Coronary artery (tissue), 2 donors: ENCODE data around the gene DUS3L.
A peak's percentile ranks its signal among the peaks of the same experiment; 100 is the strongest.

Source experiments
- DNase-seq: peaks from one replicate; pipeline ENCODE4 v3.0.0-alpha.2; 2017; ENCODE audit warnings: low spot score
- H3K27ac ChIP-seq, 2 donors: fragments of 200-600 bp; sonication (generic); one replicate each; pipeline ENCODE4 v1.5.1; 2016 to 2019
- H3K4me3 ChIP-seq: fragments of 200-600 bp; sonication (generic); 2 replicates; pipeline ENCODE4 v1.5.1; 2016; ENCODE audit warnings: mild to moderate bottlenecking, moderate library complexity
- CTCF ChIP-seq: fragments of 200-600 bp; sonication (generic); IDR thresholded peaks from one replicate; pipeline ENCODE4 v1.5.1; 2019; ENCODE audit warnings: antibody characterized with exemption

The DUS3L gene

GRCh38 chr19:5808120-5808816 lies 17.3 kb upstream of the DUS3L start:
- Histone ChIP-seq H3K4me3 (no peak overlapping the region), H3K27ac (no peak overlapping the region)
- no peak for DNase-seq
- TF ChIP-seq CTCF = no peak

GRCh38 chr19:5806905-5807304 lies 15.9 kb upstream of the DUS3L start:
- H3K4me3 ChIP-seq = no peak overlapping the region
- TF ChIP-seq CTCF = no peak
- DNase-seq = no peak
- no peak overlapping the region for H3K27ac ChIP-seq

DNA sequence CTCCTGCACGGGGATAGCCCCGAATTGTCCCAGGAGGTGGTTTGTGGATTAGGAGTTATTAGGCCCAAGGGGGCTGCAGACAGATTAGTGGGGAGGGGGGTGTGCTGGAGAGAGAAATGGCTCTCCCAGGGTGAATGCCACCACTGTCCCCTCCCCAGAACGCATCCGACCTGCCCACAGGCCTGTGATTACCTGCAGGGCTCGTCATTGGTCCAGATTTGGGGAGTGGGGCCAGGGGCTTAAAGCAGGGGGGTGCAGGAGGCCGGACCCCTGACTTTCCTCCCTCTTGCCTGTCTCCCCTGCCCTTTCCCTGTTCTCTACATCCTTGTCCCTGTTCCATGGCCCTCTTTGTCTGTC lies 15.1 kb upstream of the DUS3L start:
- no peak overlapping the region for H3K27ac ChIP-seq
- H3K4me3 ChIP-seq = no peak overlapping the region
- no peak for DNase-seq

DNA sequence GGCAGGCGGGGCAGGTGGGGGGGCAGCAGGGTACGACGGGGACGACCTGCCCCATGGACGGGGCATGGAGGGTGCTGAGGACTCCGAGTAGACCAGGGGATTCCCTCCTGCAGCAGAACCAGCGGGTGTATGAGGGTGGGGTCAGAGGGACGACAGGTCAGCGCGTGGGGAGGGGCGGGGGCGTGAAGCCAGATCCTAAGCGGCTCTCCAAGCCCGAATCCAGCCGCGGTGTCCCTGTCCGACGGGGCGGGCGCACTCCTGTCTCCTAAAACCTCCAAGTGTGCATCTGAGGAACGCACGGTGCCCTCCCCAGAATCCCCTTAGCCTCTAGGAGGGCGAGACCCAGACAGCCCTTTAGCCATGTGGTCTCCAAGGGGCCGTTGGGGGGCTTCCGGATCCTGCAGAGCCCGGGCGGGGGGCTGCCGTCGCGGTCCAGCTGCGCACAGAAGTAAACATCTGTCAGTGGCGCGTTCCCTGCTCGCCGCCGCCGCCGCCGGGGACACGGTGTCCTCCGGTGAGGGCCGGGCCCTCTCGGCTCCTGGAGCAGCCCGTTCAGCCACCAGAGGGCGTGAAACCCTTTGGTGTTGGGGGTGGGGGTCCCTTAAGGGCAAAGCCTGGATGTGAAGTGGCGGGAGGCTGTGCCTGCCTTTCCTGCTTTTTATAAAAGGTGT lies 14.6 kb upstream of the DUS3L start:
- no peak overlapping the region for H3K27ac ChIP-seq
- TF ChIP-seq CTCF = peak; percentile 23
- DNase-seq = no peak
- peak overlapping the region; percentile 53 for H3K4me3 ChIP-seq

More for the DNA sequence above, 15.1 kb upstream of the DUS3L start:
- peak; percentile 5 for TF ChIP-seq CTCF

DNA sequence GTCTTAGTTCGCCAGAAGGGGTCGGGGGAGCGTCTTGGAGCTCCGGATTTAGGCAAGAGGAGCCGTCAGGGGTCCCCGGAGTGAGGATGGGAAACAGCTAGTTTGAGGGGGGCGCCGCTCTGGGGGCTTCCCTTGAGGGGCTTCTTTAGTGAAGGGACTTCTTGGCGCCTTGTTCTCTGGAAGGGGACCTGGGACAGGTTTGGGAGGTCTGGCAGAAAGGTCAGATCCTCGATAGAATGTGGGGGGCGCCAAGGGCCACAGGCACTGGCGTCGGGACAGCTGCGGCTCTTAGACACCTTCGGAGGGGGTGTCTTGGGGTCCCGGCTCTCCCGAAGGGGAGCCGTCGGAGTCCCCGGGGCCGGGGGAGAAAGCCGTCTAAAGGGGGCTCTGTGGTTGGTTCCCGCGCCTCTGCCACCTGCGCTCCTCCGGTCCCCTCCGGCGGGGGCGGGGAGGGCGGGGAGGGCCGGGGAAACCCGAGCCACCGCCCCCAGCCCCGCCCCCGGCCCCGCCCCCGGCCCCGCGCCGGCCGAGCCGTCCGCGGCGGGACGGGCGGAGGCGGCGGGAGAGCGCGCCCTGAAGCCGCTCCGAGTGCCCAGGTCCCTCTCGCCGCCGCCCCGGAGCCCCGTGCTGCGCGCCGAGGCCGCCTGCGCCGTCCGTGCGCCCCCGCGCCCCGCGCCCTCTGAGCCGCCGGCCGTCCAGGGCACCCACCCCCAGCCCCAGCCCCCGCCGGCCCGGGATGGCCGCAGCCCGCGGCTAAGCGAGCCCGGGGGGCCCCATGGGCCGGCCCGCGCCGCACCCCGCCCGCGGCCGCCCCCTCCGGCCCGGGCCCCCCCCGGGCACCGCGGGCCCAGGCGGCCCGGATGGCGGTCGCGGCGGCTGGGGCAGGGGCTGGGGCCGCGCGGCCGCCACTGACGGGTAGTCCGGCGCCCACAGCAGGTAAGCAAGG lies 13.8 kb upstream of the DUS3L start, which contains the start of gene NRTN:
Gene NRTN (plus strand): TSS at position 552 of the 946 bp plus-strand sequence. CDS start 19,099 bp downstream, outside the sequence.
- H3K4me3 ChIP-seq = peak within 1 kb of the TSS; percentile 60
- TF ChIP-seq CTCF = no peak
- no peak for DNase-seq
- no peak within 1 kb of the TSS for H3K27ac ChIP-seq

DNA sequence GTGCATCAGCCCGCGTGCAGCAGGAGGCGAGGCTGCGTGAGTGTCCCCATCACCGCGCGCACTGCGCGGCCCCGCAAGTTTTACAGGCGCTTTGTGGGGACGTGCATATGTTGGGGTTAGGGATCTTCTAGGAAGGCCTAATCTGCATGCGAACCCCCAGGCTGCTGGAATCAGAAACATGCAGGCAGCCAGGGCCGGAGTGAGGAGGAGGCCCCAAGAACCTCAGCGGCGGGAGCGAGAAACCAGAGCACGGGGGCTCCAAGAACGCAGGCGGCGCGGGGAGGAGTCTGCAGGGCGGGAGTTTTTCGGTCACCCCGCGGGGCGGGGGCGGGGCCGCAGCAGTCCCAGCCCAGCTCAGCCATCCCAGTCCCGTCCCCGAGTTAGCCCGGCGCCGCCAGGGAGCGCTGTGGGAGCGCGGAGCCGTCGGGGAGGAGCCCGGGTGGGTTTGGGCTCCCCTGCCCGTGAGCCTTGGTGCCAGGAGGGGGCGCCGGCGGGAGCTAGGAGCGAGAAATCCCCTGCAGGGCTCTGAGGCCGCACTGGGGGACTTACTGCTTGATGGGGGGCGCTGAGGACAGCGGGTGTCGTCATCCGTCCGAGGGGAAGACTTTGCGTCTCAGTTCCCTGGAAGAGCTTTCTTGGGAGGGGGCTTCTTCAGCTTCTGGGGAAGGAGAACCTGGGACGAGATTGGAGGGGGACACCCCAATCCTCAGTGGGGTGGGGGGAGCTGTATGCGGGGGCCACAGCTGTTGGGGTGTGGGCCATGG lies 13.0 kb upstream of the DUS3L start:
- DNase-seq = no peak
- H3K27ac ChIP-seq = no peak overlapping the region
- H3K4me3 ChIP-seq = peak overlapping the region; percentile 60
- peak; percentile 61 for TF ChIP-seq CTCF
